SH-SY5Y (cell line): ENCODE data around the gene PAXX.

ENCODE experiments used
- GATA2 ChIP-seq: IDR thresholded peaks from 2 replicates; pipeline ENCODE4 v1.6.1; 2011; ENCODE audit warnings: mild to moderate bottlenecking, low read depth, low read length
- GATA3 ChIP-seq: IDR thresholded peaks from 2 replicates; pipeline ENCODE4 v1.6.1; 2011; ENCODE audit warnings: low read depth, mild to moderate bottlenecking, low read length, moderate library complexity

The PAXX gene

GRCh38 chr9:136994180-136994887 lies 2.1 kb downstream of the PAXX start:
- TF ChIP-seq GATA3 (no peak), GATA2 (no peak)

- TF ChIP-seq GATA3 (no peak), GATA2 (no peak)
Measured at GRCh38 chr9:136994888-136995230, 2.6 kb downstream of the PAXX start.

GRCh38 chr9:136995362-136995761 lies 3.1 kb downstream of the PAXX start:
- TF ChIP-seq GATA3 (no peak), GATA2 (no peak)

- TF ChIP-seq GATA2 (no peak), GATA3 (no peak)
Measured at GRCh38 chr9:136995772-136996311, 3.6 kb downstream of the PAXX start.

GRCh38 chr9:136996361-136997292 lies 4.4 kb downstream of the PAXX start, which contains the start of gene CLIC3:
TSS of gene CLIC3 (minus strand) at chr9:136996568. CDS start at chr9:136996543, 25 bp downstream.
- TF ChIP-seq GATA3 (no peak), GATA2 (no peak)

- no peak for TF ChIP-seq GATA2
- TF ChIP-seq GATA3: no peak
Measured at GRCh38 chr9:136997371-136997770, 5.1 kb downstream of the PAXX start.

- TF ChIP-seq GATA2: no peak
- TF ChIP-seq GATA3: no peak
Measured at GRCh38 chr9:136997830-136998234, 5.6 kb downstream of the PAXX start.

GRCh38 chr9:137000177-137000930 lies 8.1 kb downstream of the PAXX start:
- TF ChIP-seq GATA3 (no peak), GATA2 (no peak)

GRCh38 chr9:137001857-137002645 lies 9.8 kb downstream of the PAXX start:
- TF ChIP-seq GATA2 (no peak), GATA3 (no peak)

- TF ChIP-seq GATA2 (no peak), GATA3 (no peak)
Measured at GRCh38 chr9:137002646-137003041, 10.4 kb downstream of the PAXX start.

- TF ChIP-seq GATA3 (no peak), GATA2 (no peak)
Measured at GRCh38 chr9:137006116-137007003, 14.1 kb downstream of the PAXX start.

GRCh38 chr9:137007108-137007815 lies 15.0 kb downstream of the PAXX start:
- no peak for TF ChIP-seq GATA3
- TF ChIP-seq GATA2: no peak
